ENCODE measurements around the gene ANKRD37. TPM values are rescaled to one million over a fixed set of nuclear protein-coding genes. Genes with fewer than 3 reads are reported as not detected.

ANKRD37 gene
- 1.4 to 4.6 TPM (median 3.4 TPM) in 5 replicates for total RNA-seq (2022; extraction: Qiagen RNA extraction; ENCODE audit: low read depth)

GRCh38 chr4:185396724-185397385 is at the start of gene ANKRD37:
Gene ANKRD37 (plus strand): TSS chr4:185396841. CDS start chr4:185396924, 83 bp downstream.

GRCh38 chr4:185395238-185395955 is 1.2 kb upstream of the ANKRD37 start, which contains the start of gene LRP2BP:
Gene LRP2BP (minus strand): TSS chr4:185395924. CDS start chr4:185378186, 17,738 bp downstream.

GRCh38 chr4:185425647-185426352 is 29.2 kb downstream of the ANKRD37 start, which contains the start of gene UFSP2:
Gene UFSP2 (minus strand): TSS chr4:185425964. CDS start chr4:185425868, 96 bp downstream.

Other genes with a start within 250 kb of the ANKRD37 start
- gene CFAP97, start 192.8 kb upstream of the ANKRD37 start, total RNA-seq (2022; extraction: Qiagen RNA extraction; ENCODE audit: low read depth): 9.6 to 14.7 TPM (median 12.2 TPM) in 5 replicates
- 7.3 to 9.8 TPM (median 9.5 TPM) in 5 replicates for gene SNX25, start 187.2 kb upstream of the ANKRD37 start, total RNA-seq (2022; extraction: Qiagen RNA extraction; ENCODE audit: low read depth)
- gene LRP2BP, start 917 bp upstream of the ANKRD37 start, total RNA-seq (2022; extraction: Qiagen RNA extraction; ENCODE audit: low read depth): 0.08 to 0.21 TPM (median 0.14 TPM) in 5 replicates
- 13.0 to 15.6 TPM (median 14.6 TPM) in 5 replicates for gene UFSP2, start 29.1 kb downstream of the ANKRD37 start, total RNA-seq (2022; extraction: Qiagen RNA extraction; ENCODE audit: low read depth)
- gene CCDC110, start 74.9 kb downstream of the ANKRD37 start, total RNA-seq (2022; extraction: Qiagen RNA extraction; ENCODE audit: low read depth): not detected in 5 replicates
- gene PDLIM3, start 138.7 kb downstream of the ANKRD37 start, total RNA-seq (2022; extraction: Qiagen RNA extraction; ENCODE audit: low read depth): 0.13 to 0.31 TPM (median 0.20 TPM) in 4 of 5 replicates, not detected in the other

Data from A549 treated with CpdA at 1 μM for 4 hours (cell line).